ENCODE measurements around the gene PPP2R3A. TPM values are rescaled to one million over a fixed set of nuclear protein-coding genes. Genes with fewer than 3 reads are reported as not detected.

Gene PPP2R3A
- total RNA-seq, 1 donor from 2014 or later = 14.8 TPM

DNA sequence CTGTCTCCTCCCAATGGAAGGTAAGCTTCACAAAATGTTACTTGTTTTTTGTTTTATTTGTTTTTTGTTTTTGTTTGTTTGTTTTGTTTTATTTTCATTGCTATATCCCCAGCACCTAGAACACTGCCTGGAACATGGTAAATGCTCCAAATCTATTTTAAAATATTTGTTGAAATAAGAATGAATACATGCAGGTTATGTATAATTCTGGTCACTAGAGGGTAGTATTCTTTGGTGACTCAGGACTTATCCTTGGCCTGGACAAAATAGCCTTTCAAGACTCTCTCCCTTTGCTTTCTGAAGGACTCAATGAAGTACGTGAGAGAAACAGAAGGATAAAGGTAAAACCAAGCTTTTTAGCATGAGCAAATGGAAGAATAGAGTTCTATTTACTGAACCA, 46.9 kb upstream of the PPP2R3A start:
- no peak for DNase-seq (ENCODE audit: low spot score)
- TF ChIP-seq, protein P1, sequence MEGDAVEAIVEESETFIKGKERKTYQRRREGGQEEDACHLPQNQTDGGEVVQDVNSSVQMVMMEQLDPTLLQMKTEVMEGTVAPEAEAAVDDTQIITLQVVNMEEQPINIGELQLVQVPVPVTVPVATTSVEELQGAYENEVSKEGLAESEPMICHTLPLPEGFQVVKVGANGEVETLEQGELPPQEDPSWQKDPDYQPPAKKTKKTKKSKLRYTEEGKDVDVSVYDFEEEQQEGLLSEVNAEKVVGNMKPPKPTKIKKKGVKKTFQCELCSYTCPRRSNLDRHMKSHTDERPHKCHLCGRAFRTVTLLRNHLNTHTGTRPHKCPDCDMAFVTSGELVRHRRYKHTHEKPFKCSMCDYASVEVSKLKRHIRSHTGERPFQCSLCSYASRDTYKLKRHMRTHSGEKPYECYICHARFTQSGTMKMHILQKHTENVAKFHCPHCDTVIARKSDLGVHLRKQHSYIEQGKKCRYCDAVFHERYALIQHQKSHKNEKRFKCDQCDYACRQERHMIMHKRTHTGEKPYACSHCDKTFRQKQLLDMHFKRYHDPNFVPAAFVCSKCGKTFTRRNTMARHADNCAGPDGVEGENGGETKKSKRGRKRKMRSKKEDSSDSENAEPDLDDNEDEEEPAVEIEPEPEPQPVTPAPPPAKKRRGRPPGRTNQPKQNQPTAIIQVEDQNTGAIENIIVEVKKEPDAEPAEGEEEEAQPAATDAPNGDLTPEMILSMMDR (IDR thresholded peaks at IDR 0.05) = peak; percentile 87
- Mint-ChIP-seq H3K27me3 (ENCODE audit: low read depth) (no peaks in the 10 kb centered on the region), H3K36me3 (ENCODE audit: low read depth) (no peaks in the 10 kb centered on the region), H3K27ac (ENCODE audit: unreplicated experiment) (no peak overlapping the region), H3K4me3 (ENCODE audit: unreplicated experiment) (no peak overlapping the region), H3K4me1 (ENCODE audit: low read depth) (no peaks in the 10 kb centered on the region), H3K9me3 (ENCODE audit: low read depth) (no peaks in the 10 kb centered on the region)

DNA sequence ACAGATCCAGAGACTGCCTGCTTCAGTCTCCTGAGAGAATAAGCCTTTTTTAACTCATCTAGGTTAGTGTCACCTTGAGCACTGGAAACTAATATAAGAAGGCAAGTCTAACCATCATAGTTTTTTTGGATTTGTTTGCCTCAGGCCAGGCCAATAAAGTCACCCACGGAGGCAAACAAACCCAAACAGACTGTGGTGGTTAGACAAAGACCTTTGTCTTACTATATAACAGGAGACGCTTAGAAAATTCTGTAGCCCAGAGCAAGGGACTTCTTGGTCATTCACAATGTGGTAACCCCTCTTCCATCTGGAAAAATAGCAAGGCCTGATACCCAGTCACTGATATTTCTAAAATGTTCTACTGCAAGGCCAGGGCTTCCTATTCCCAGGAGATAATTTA, 45.3 kb upstream of the PPP2R3A start:
- TF ChIP-seq, protein P1 (IDR thresholded peaks at IDR 0.05) = no peak
- DNase-seq (ENCODE audit: low spot score) = no peak
- H3K27ac Mint-ChIP-seq (ENCODE audit: unreplicated experiment) = no peak overlapping the region
- H3K36me3 Mint-ChIP-seq (ENCODE audit: low read depth) = no peaks in the 10 kb centered on the region
- peaks cover 2% of the 10 kb centered on the region for H3K27me3 Mint-ChIP-seq (ENCODE audit: low read depth)
- H3K9me3 Mint-ChIP-seq (ENCODE audit: low read depth) = no peaks in the 10 kb centered on the region
- H3K4me3 Mint-ChIP-seq (ENCODE audit: unreplicated experiment) = no peak overlapping the region
- no peaks in the 10 kb centered on the region for H3K4me1 Mint-ChIP-seq (ENCODE audit: low read depth)

DNA sequence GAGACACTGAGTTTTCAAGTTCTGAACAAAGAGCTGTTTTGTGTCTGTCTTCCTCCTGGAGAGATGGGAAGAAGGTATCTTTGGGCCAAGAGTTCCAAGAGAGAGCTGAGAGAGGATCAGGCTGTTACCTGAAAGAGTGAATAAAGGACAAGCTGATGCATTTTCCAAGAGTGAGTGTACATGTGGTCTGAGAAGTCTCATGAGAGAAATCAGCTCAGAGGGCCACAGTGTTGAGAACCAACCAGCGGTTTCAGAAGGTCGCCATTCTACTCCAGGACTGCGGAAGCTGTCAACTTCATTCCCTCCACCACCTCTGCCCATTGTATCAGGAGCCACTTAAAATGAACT, 42.7 kb upstream of the PPP2R3A start:
- H3K27me3 Mint-ChIP-seq (ENCODE audit: low read depth) = peaks cover 2% of the 10 kb centered on the region
- no peaks in the 10 kb centered on the region for H3K36me3 Mint-ChIP-seq (ENCODE audit: low read depth)
- no peak overlapping the region for H3K27ac Mint-ChIP-seq (ENCODE audit: unreplicated experiment)
- TF ChIP-seq, protein P1 (IDR thresholded peaks at IDR 0.05) = no peak
- peaks cover 5% of the 10 kb centered on the region for H3K9me3 Mint-ChIP-seq (ENCODE audit: low read depth)
- peaks cover 10% of the 10 kb centered on the region for H3K4me1 Mint-ChIP-seq (ENCODE audit: low read depth)
- DNase-seq (ENCODE audit: low spot score) = no peak
- no peak overlapping the region for H3K4me3 Mint-ChIP-seq (ENCODE audit: unreplicated experiment)

DNA sequence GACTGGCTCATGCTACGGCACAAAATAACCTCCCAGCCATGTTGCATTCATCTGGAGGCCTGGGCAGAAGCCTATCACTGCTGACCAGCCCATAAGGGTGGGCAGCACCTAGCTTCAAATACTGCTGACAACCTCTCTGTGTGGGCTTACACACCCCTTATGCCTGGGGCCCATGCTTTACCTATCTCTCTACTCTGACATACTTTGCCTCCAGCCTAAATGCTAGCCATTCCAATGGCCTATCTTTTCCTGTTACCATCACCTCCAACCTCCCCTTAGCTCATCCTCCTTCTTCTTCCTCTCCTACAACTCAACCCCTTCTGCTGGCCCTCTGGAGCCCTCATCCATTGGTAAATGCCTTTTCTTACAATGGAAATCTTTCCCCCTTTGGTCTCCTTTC, 41.0 kb upstream of the PPP2R3A start:
- H3K27me3 Mint-ChIP-seq (ENCODE audit: low read depth) = peaks cover 2% of the 10 kb centered on the region
- no peak overlapping the region for H3K27ac Mint-ChIP-seq (ENCODE audit: unreplicated experiment)
- TF ChIP-seq, protein P1 (IDR thresholded peaks at IDR 0.05) = no peak
- H3K9me3 Mint-ChIP-seq (ENCODE audit: low read depth) = peaks cover 5% of the 10 kb centered on the region
- H3K4me3 Mint-ChIP-seq (ENCODE audit: unreplicated experiment) = no peak overlapping the region
- H3K4me1 Mint-ChIP-seq (ENCODE audit: low read depth) = peaks cover 23% of the 10 kb centered on the region
- no peak for DNase-seq (ENCODE audit: low spot score)
- no peaks in the 10 kb centered on the region for H3K36me3 Mint-ChIP-seq (ENCODE audit: low read depth)

DNA sequence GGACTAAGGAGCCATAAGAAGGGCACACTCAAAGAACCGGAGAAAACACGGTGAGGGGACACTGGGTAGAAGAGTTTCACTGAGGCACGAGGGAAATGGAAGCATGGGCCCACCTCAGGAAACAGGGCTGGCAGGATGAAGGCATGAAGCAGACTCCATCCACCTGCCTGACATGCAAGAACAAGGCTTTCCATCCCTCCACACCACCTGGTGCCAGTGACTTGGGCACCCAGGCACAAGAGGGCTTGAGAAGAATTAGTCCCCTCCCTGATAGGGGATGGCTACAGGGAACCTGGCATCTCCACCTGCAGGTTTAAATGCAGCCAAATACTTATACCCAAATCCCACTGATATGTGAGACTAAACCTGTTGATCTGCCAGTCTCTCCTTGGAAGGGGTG, 38.9 kb upstream of the PPP2R3A start:
- peaks cover 34% of the 10 kb centered on the region for H3K4me1 Mint-ChIP-seq (ENCODE audit: low read depth)
- DNase-seq (ENCODE audit: low spot score) = no peak
- TF ChIP-seq, protein P1 (IDR thresholded peaks at IDR 0.05) = no peak
- no peaks in the 10 kb centered on the region for H3K36me3 Mint-ChIP-seq (ENCODE audit: low read depth)
- peaks cover 2% of the 10 kb centered on the region for H3K27me3 Mint-ChIP-seq (ENCODE audit: low read depth)
- no peak overlapping the region for H3K27ac Mint-ChIP-seq (ENCODE audit: unreplicated experiment)
- H3K4me3 Mint-ChIP-seq (ENCODE audit: unreplicated experiment) = no peak overlapping the region
- peaks cover 5% of the 10 kb centered on the region for H3K9me3 Mint-ChIP-seq (ENCODE audit: low read depth)

Measured in chondrocyte (in vitro differentiated cells).